COLO829 (cell line): ENCODE results near the gene SLC26A2.
A peak's percentile ranks its signal among the peaks of the same experiment; 100 is the strongest.
"Not testable (repeated sequence)": the region's sequence is repeated elsewhere in the genome, so short reads cannot be mapped to it uniquely, and the experiment has no call there.

Source experiments
- DNase-seq: peaks from one replicate; pipeline ENCODE4 v3.0.0; 2012; ENCODE audit warnings: low spot score

SLC26A2 gene

GRCh38 chr5:149937610-149938009 lies 22.9 kb upstream of the SLC26A2 start:
- no peak for DNase-seq

GRCh38 chr5:149938279-149938678 lies 22.3 kb upstream of the SLC26A2 start:
- DNase-seq: peak; percentile 42

- DNase-seq: no peak
Observed at GRCh38 chr5:149938791-149939358, 21.7 kb upstream of the SLC26A2 start.

- DNase-seq: no peak
Observed at GRCh38 chr5:149939546-149939945, 21.0 kb upstream of the SLC26A2 start.

- DNase-seq: no peak
Observed at GRCh38 chr5:149940077-149940574, 20.4 kb upstream of the SLC26A2 start.

GRCh38 chr5:149940941-149941644 lies 19.5 kb upstream of the SLC26A2 start:
- peak; percentile 95 for DNase-seq

GRCh38 chr5:149941795-149942194 lies 18.8 kb upstream of the SLC26A2 start:
- no peak for DNase-seq

- DNase-seq: no peak
Observed at GRCh38 chr5:149942199-149942598, 18.4 kb upstream of the SLC26A2 start.

- DNase-seq: not testable (repeated sequence)
Observed at GRCh38 chr5:149942741-149943169, 17.8 kb upstream of the SLC26A2 start.

GRCh38 chr5:149943177-149943949 lies 17.2 kb upstream of the SLC26A2 start:
- DNase-seq: not testable (repeated sequence)

GRCh38 chr5:149944666-149945065 lies 15.9 kb upstream of the SLC26A2 start, which contains the start of gene PDE6A:
Gene PDE6A, minus strand, starts transcription at chr5:149944793. Its CDS starts 120 bp downstream, at chr5:149944673.
- no peak for DNase-seq

- no peak for DNase-seq
Observed at GRCh38 chr5:149946118-149946517, 14.4 kb upstream of the SLC26A2 start.

- no peak for DNase-seq
Observed at GRCh38 chr5:149948993-149949392, 11.6 kb upstream of the SLC26A2 start.

- DNase-seq: no peak
Observed at GRCh38 chr5:149951138-149951749, 9.3 kb upstream of the SLC26A2 start.

GRCh38 chr5:149953436-149954121 lies 7.0 kb upstream of the SLC26A2 start:
- no peak for DNase-seq

- no peak for DNase-seq
Observed at GRCh38 chr5:149954798-149955197, 5.8 kb upstream of the SLC26A2 start.

GRCh38 chr5:149956685-149957084 lies 3.9 kb upstream of the SLC26A2 start:
- no peak for DNase-seq

GRCh38 chr5:149957855-149958254 lies 2.7 kb upstream of the SLC26A2 start:
- no peak for DNase-seq

GRCh38 chr5:149959406-149960236 lies 937 bp upstream of the SLC26A2 start:
- DNase-seq: no peak

GRCh38 chr5:149961186-149961685 lies 678 bp downstream of the SLC26A2 start:
- DNase-seq: no peak
